GM19397 (cell line): Measurements from ENCODE around the gene PRSS57.
"Not testable (repeated sequence)": the region's sequence is repeated elsewhere in the genome, so short reads cannot be mapped to it uniquely, and the experiment has no call there.

ENCODE experiments used
- ATAC-seq: cut with Tn5 transposase; IDR thresholded peaks from one replicate; pipeline ENCODE4 v1.9.1; 2021; ENCODE audit warnings: mild to moderate bottlenecking, moderate library complexity; ENCODE audit not compliant: unreplicated experiment

Gene PRSS57

GRCh38 chr19:676007-676338, 19.3 kb downstream of the PRSS57 start:
- no peak for ATAC-seq

- ATAC-seq = no peak
These were observed 20.7 kb downstream of the PRSS57 start for GRCh38 chr19:674282-675151.

- no peak for ATAC-seq
These were observed 24.6 kb downstream of the PRSS57 start for GRCh38 chr19:670609-671075.

GRCh38 chr19:668675-669434, 26.4 kb downstream of the PRSS57 start:
- ATAC-seq = not testable (repeated sequence)

GRCh38 chr19:666985-667573, 28.2 kb downstream of the PRSS57 start:
- ATAC-seq = not testable (repeated sequence)

GRCh38 chr19:664913-665443, 30.3 kb downstream of the PRSS57 start:
- no peak for ATAC-seq

- no peak for ATAC-seq
These were observed 31.6 kb downstream of the PRSS57 start for GRCh38 chr19:663682-664117.

- ATAC-seq = peak; percentile 65
These were observed 32.1 kb downstream of the PRSS57 start, which contains the start of gene RNF126 for GRCh38 chr19:662962-663681. TSS of gene RNF126 (minus strand) at chr19:663214. CDS start at chr19:663121, 93 bp downstream.

GRCh38 chr19:662207-662961, 32.9 kb downstream of the PRSS57 start:
- ATAC-seq = peak; percentile 12

GRCh38 chr19:661427-662196, 33.6 kb downstream of the PRSS57 start:
- no peak for ATAC-seq

- no peak for ATAC-seq
These were observed 34.3 kb downstream of the PRSS57 start for GRCh38 chr19:660793-661426.

- no peak for ATAC-seq
These were observed 36.1 kb downstream of the PRSS57 start for GRCh38 chr19:658916-659839.

- no peak for ATAC-seq
These were observed 37.0 kb downstream of the PRSS57 start for GRCh38 chr19:658059-658839.

GRCh38 chr19:657611-658010, 37.6 kb downstream of the PRSS57 start:
- no peak for ATAC-seq

- no peak for ATAC-seq
These were observed 38.3 kb downstream of the PRSS57 start for GRCh38 chr19:656751-657559.

GRCh38 chr19:655691-656090, 39.6 kb downstream of the PRSS57 start:
- ATAC-seq = no peak
